GM19468 (cell line): ENCODE data around the gene METTL24.
"Not testable (repeated sequence)": the region's sequence is repeated elsewhere in the genome, so short reads cannot be mapped to it uniquely, and the experiment has no call there.

Experiments used
- ATAC-seq: cut with Tn5 transposase; IDR thresholded peaks from one replicate; pipeline ENCODE4 v1.9.1; 2021; ENCODE audit warnings: mild to moderate bottlenecking, moderate library complexity, moderate number of reproducible peaks; ENCODE audit not compliant: unreplicated experiment; ENCODE audit errors: extremely low read depth

The METTL24 gene

GRCh38 chr6:110282412-110282811 is 75.7 kb downstream of the METTL24 start:
- ATAC-seq = no peak

- no peak for ATAC-seq
Measured at GRCh38 chr6:110277100-110277665, 81.0 kb downstream of the METTL24 start.

GRCh38 chr6:110272781-110273180 is 85.4 kb downstream of the METTL24 start:
- ATAC-seq = not testable (repeated sequence)

DNA sequence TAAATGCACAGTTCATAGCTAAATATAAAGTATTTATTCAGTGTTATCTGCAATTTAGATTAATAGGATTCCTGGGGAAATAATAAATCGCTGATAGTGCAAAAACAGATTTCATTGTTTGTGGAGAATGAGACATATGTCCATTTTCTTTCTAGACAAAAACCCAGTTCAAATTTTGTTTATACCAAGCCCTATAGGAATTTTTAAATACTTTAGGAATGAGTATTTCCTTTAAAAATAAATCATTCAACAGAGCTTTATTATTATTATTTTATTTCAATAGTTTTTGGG is 86.5 kb downstream of the METTL24 start:
- no peak for ATAC-seq

DNA sequence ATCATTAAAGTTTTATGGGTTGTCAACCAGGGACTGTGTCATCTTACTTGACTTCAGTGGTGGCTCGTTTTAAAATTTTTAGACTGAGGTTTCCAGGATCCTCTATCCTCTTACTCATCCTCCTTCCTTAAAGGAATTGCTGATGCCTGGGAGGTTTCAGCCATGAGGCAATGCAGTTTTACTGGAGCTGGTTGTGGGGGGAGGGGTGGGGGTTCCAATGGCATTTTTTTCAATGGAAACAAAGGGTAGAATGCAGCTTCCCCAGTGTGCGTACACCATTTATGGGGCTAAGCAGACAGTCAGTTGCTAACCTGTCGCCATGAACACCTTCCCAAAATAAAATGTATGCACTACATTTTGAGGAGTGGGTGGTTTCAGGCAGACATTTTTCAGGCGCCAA is 88.0 kb downstream of the METTL24 start:
- ATAC-seq = no peak

GRCh38 chr6:110269623-110270022 is 88.5 kb downstream of the METTL24 start:
- no peak for ATAC-seq

GRCh38 chr6:110266996-110267395 is 91.2 kb downstream of the METTL24 start:
- no peak for ATAC-seq

GRCh38 chr6:110265273-110265672 is 92.9 kb downstream of the METTL24 start:
- ATAC-seq = no peak

GRCh38 chr6:110256366-110256765 is 101.8 kb downstream of the METTL24 start:
- ATAC-seq = no peak

DNA sequence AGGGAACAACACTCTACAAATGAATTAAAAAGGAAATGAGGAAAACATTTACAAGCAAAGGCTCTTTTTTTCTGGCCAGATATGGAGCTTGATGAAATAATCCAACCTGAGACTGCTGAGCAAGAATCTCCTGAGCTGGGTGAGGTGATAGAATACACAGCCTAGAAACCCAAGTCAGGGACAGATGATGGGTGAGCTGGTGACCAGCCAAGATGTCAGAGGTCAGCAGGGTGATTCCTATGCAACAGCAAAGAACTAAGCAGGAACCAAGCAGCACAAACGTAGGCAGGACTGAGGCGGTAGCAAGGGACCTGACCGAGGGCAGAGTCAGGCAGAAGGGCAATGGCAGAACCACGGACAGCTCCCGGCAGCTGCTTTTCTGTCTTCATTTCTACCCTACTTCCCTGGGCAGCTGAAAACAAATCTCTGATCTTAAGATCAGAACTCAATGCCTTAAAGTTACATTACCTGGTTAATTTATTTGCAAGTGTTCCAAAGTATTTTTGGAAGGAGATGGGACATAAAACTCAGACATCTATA is 102.9 kb downstream of the METTL24 start:
- no peak for ATAC-seq

DNA sequence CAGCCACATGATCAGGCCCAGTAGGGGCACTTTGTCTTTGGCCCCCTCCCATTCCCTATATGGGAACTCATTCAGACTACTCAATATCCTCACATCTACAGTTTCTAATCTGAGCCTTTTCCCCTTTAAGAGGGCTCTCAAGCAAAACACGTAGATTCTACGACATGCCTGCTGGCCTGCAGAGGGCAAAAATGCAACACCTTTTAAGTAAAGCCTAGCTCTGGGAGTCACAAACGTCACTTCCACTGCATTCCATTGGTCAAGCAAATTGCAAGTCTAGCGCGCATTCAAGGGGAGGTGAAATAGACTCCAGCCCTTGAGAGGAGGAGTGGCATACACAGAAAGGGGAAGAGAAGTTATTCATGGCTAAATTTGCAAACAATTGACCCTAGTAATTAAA is 107.3 kb downstream of the METTL24 start:
- no peak for ATAC-seq

- no peak for ATAC-seq
Measured at GRCh38 chr6:110250058-110250457, 108.1 kb downstream of the METTL24 start.

- no peak for ATAC-seq
Measured at GRCh38 chr6:110246900-110247546, 111.1 kb downstream of the METTL24 start.

- ATAC-seq = no peak
Measured at GRCh38 chr6:110246378-110246777, 111.8 kb downstream of the METTL24 start.

GRCh38 chr6:110244621-110245020 is 113.5 kb downstream of the METTL24 start:
- ATAC-seq = not testable (repeated sequence)

DNA sequence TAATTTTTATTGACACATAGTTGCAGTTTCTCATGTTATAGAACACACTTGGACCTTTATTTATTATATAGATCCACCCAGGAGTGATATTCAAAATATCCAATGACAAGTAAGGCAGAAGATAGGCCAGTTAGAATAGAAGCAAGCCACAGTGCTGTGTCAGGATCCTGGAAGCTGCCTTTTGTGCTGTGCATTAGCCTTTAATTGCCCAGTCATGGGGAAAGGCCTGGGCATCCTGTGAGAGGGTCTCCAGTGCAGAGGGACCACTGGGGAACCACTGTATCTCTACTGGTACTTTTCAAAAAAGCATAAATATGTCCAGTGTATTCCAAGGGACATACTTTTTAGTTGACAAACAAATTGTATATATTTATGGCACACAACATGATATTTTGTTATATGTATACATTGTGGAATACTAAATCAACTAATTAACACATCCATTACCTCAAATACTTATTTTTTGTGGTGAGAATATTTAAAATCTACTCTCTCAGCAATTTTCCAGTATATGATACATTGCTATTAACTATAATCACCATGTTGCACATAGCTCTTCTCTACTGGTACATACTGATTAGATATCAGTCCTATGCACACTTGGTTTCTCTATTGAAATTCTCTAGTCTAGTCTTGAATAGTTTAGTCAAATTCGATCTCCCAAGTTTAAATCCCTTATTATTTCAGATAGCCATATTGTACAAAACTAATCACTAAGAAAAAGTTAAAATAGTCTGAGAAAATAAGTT is 118.4 kb downstream of the METTL24 start:
- ATAC-seq = no peak

DNA sequence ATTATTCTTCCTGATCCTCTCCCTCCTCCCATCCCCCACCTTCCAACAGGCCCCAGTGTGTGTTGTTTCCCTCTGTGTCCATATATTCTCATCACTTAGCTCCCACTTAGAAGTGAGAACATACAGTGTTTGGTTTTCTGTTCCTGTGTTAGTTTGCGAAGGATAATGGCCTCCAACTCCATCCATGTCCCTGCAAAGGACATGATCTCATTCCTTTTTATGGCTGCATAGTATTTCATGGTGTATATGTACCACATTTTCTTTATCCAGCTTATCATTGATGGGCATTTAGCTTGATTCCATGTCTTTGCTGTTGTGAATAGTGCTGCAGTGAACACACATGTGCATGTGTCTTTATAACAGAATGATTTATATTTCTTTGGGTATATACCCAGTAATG is 122.1 kb downstream of the METTL24 start:
- not testable (repeated sequence) for ATAC-seq

GRCh38 chr6:110233770-110234374 is 124.3 kb downstream of the METTL24 start:
- ATAC-seq = peak; percentile 56

- no peak for ATAC-seq
Measured at GRCh38 chr6:110232450-110232849, 125.7 kb downstream of the METTL24 start.

- ATAC-seq = no peak
Measured at GRCh38 chr6:110226261-110226660, 131.9 kb downstream of the METTL24 start.

GRCh38 chr6:110221738-110222137 is 136.4 kb downstream of the METTL24 start:
- ATAC-seq = no peak
